BJ (cell line): Measurements from ENCODE around the gene TMEM179. TPM values are rescaled to one million over a fixed set of nuclear protein-coding genes. Genes with fewer than 3 reads are reported as not detected.

ENCODE experiments used
- CTCF ChIA-PET: fragments of 350-600 bp; formaldehyde crosslinking; extraction: SDS; loops from one replicate; lab custom pipeline; 2021; ENCODE audit warnings: antibody characterized with exemption, inconsistent platforms; lab: Yijun Ruan, JAX
- POLR2A ChIA-PET: fragments of 300-600 bp; sonication (Branson Sonifier 250); formaldehyde crosslinking; extraction: SDS; loops from one replicate; lab custom pipeline; 2021; ENCODE audit warnings: antibody characterized with exemption; lab: Charles Lee
- DNase-seq: peaks from one replicate; pipeline ENCODE4 v3.0.0-alpha.2; 2011; ENCODE audit warnings: low read depth
- H3K27me3 ChIP-seq: 2 replicates; pipeline ENCODE4 v1.6.0; 2011; ENCODE audit warnings: low read length; ENCODE audit not compliant: control insufficient read depth, insufficient read depth
- H3K36me3 ChIP-seq: 2 replicates; pipeline ENCODE4 v1.5.1; 2011; ENCODE audit warnings: low read length; ENCODE audit not compliant: control insufficient read depth, insufficient read depth
- H3K4me3 ChIP-seq: 2 replicates; pipeline ENCODE4 v1.5.1; 2011; ENCODE audit warnings: low read depth, mild to moderate bottlenecking, control low read depth, low read length
- polyA plus RNA-seq: library from polyadenylated mRNA; depleted of rRNA; stranded (reverse); fragments of >200 nt; gene quantifications from 2 replicates; pipeline ENCODE4 v1.2.3, GENCODE V29; 2011
- TF ChIP-seq, protein P1 (sequence below): IDR thresholded peaks from 2 replicates; pipeline ENCODE4 v1.5.1; 2011; ENCODE audit warnings: low read depth, mild to moderate bottlenecking, control low read depth, inconsistent platforms, low read length, moderate library complexity; ENCODE audit not compliant: insufficient read depth

Gene TMEM179
- polyA plus RNA-seq, 1 experiment: 0.09 TPM

DNA sequence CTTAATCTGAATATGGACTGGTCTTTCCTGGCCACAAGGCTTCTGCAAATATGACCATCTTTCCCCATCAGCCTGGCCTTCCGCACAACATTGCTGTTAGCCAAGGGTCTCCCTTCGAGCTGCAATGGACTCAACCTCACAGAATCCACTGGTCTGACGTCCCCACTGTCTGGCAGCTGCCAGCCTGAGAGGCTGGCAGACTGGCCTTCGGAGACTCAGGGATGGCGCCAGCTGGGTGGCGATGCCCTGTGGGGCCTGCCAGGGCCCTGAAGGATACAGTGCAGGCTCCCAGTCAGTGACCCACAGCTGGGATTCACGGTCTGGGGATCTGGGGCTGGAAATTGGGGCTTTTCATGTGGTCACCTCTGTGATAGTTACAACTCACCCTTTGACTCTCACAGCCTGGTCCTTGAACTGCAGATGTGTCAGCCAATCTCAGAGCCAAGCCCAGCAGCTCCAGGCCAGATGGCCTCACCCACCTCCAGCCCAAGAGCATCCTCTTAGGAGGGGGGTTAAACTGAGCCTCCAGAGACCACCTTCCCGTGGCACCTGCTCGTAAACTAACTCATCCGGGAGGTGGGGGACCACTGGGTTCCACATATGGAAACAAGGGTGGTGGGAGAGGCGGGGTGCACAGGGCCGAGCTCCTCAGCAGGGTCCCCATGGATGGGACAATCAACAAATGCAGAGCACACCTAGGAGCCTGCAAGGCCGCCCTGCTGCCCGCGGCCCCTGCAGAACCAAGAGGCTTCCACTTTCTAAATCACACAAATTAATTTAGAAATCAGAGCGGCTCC lies 46.1 kb downstream of the TMEM179 start:
- DNase-seq: no peak
- POLR2A ChIA-PET: no interaction called here
- CTCF ChIA-PET: interaction anchor here (1.2 kb wide), 1 partner anchor 9 kb away, joined by 3 read pairs; no protein-coding TSS in a partner anchor
- TF ChIP-seq, protein P1, sequence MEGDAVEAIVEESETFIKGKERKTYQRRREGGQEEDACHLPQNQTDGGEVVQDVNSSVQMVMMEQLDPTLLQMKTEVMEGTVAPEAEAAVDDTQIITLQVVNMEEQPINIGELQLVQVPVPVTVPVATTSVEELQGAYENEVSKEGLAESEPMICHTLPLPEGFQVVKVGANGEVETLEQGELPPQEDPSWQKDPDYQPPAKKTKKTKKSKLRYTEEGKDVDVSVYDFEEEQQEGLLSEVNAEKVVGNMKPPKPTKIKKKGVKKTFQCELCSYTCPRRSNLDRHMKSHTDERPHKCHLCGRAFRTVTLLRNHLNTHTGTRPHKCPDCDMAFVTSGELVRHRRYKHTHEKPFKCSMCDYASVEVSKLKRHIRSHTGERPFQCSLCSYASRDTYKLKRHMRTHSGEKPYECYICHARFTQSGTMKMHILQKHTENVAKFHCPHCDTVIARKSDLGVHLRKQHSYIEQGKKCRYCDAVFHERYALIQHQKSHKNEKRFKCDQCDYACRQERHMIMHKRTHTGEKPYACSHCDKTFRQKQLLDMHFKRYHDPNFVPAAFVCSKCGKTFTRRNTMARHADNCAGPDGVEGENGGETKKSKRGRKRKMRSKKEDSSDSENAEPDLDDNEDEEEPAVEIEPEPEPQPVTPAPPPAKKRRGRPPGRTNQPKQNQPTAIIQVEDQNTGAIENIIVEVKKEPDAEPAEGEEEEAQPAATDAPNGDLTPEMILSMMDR: no peak
- no peaks in the 10 kb centered on the region for H3K27me3 ChIP-seq
- H3K4me3 ChIP-seq: no peak overlapping the region
- H3K36me3 ChIP-seq: no peaks in the 10 kb centered on the region

DNA sequence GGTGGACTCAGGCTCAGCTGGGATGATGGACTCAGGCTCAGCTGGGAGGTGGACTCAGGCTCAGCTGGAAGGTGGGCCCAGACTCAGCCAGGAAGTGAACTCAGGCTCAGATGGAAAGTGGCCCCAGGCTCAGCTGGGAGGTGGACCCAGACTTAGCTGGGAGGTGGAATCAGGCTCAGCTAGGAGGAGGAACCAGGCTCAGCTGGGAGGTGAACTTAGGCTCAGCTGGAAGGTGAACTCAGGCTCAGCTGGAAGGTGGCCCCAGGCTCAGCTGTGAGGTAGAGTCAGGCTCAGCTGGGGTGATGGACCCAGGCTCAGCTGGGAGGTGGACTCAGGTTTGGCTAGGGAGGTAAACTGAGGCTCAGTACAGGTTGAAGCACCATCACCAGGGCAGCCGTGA lies 46.8 kb downstream of the TMEM179 start:
- H3K27me3 ChIP-seq: no peaks in the 10 kb centered on the region
- TF ChIP-seq, protein P1: no peak
- no peak overlapping the region for H3K4me3 ChIP-seq
- POLR2A ChIA-PET: no interaction called here
- CTCF ChIA-PET: interaction anchor here (1.2 kb wide), 1 partner anchor 10 kb away, joined by 3 read pairs; no protein-coding TSS in a partner anchor
- no peaks in the 10 kb centered on the region for H3K36me3 ChIP-seq
- no peak for DNase-seq

DNA sequence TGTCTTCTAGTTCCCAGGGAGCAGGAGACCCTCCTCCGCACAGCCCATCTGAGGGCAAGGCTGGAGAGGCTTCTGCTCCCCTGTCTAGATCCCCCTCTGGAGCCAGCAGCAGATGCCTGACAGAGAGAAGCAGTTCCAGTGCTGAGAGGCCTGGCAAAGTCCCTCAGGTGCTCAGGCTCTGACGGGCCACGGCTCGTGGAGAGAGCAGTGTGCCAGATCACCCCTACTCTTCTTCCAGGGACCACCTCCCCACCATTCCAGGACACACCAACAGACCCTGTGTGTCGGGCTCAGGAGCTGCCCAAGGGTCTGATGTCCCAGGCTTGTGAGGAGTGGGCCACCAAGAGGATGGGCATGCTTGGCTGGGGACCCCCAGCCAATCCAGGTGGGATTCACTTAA lies 47.5 kb downstream of the TMEM179 start:
- Histone ChIP-seq H3K36me3 (no peaks in the 10 kb centered on the region), H3K4me3 (no peak overlapping the region), H3K27me3 (no peaks in the 10 kb centered on the region)
- ChIA-PET POLR2A (no interaction called here), CTCF (interaction anchor here (1.4 kb wide), 1 partner anchor 479 kb away, joined by 3 read pairs; no protein-coding TSS in a partner anchor)
- no peak for DNase-seq
- TF ChIP-seq, protein P1: no peak

DNA sequence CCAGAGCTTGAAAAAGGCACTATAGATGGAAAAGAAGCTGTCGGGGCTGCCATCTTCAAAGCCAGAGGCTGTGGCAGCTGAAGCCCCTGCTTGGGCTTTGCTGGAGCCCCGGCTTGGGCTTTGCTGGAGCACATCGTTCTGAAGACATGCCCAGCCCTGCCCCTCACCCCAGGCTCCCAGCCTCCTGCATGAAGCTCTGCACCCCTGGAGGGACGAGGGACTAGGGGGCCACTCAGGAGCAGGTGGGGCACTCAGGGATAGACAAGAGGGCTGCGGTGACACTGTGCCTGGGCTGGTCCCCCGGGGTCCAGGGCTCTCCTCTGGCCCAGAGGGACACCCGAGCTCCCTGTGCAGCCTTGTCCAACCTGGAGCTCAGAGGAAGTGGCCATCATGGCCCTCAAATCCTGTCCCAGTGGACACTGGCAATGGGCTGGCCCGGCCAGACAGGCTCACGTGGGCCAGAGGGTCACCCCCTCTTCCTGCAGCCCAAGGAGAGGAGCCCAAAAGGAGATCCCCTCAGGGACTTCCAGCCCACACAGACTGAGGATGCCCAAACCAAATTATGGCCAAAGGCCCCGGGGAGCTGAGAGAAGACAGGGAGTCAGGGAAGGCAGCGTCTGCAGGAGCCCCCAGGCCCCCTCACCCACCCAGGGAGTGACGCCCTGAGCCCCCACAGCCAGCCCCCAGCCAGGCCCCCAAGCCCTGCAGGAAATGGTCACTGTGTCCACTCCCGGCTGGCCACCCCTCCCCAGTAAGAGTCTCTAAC lies 48.1 kb downstream of the TMEM179 start:
- H3K4me3 ChIP-seq: no peak overlapping the region
- no peak for DNase-seq
- TF ChIP-seq, protein P1: no peak
- CTCF ChIA-PET: interaction anchor here (1.4 kb wide), 1 partner anchor 479 kb away, joined by 3 read pairs; no protein-coding TSS in a partner anchor
- POLR2A ChIA-PET: interaction anchor here (0.6 kb wide), 1 partner anchor 26 kb away, joined by 9 read pairs; no protein-coding TSS in a partner anchor
- H3K36me3 ChIP-seq: no peaks in the 10 kb centered on the region
- no peaks in the 10 kb centered on the region for H3K27me3 ChIP-seq
